Ammon's horn (tissue), 1 donor: ENCODE results near the gene CASK.
"Not testable (repeated sequence)": the region's sequence is repeated elsewhere in the genome, so short reads cannot be mapped to it uniquely, and the experiment has no call there.

ENCODE experiments used
- DNase-seq: peaks from one replicate; pipeline ENCODE4 v3.0.0-alpha.2; 2016; ENCODE audit warnings: low spot score

Gene CASK

GRCh38 chrX:41515376-41515775 is 408.0 kb downstream of the CASK start:
- DNase-seq, result no peak

- no peak for DNase-seq
Observed at GRCh38 chrX:41514179-41514578, 409.2 kb downstream of the CASK start.

- not testable (repeated sequence) for DNase-seq
Observed at GRCh38 chrX:41512853-41513252, 410.5 kb downstream of the CASK start.

- no peak for DNase-seq
Observed at GRCh38 chrX:41512394-41512793, 411.0 kb downstream of the CASK start.

- DNase-seq, result no peak
Observed at GRCh38 chrX:41507919-41508318, 415.4 kb downstream of the CASK start.

- DNase-seq, result no peak
Observed at GRCh38 chrX:41502004-41502403, 421.4 kb downstream of the CASK start.

- no peak for DNase-seq
Observed at GRCh38 chrX:41499984-41500383, 423.4 kb downstream of the CASK start.

- DNase-seq, result no peak
Observed at GRCh38 chrX:41499195-41499594, 424.2 kb downstream of the CASK start.

- DNase-seq, result no peak
Observed at GRCh38 chrX:41491267-41492004, 431.9 kb downstream of the CASK start.

GRCh38 chrX:41490446-41490845 is 432.9 kb downstream of the CASK start:
- DNase-seq, result no peak

- no peak for DNase-seq
Observed at GRCh38 chrX:41482154-41482850, 441.1 kb downstream of the CASK start.

GRCh38 chrX:41481264-41482109 is 441.9 kb downstream of the CASK start:
- no peak for DNase-seq

GRCh38 chrX:41480508-41481260 is 442.7 kb downstream of the CASK start:
- no peak for DNase-seq

GRCh38 chrX:41478381-41478911 is 444.9 kb downstream of the CASK start:
- DNase-seq, result peak; percentile 63

- peak; percentile 16 for DNase-seq
Observed at GRCh38 chrX:41475591-41476241, 447.6 kb downstream of the CASK start.

GRCh38 chrX:41475191-41475590 is 448.2 kb downstream of the CASK start:
- DNase-seq, result peak; percentile 7

GRCh38 chrX:41474726-41475100 is 448.6 kb downstream of the CASK start:
- no peak for DNase-seq

GRCh38 chrX:41473936-41474725 is 449.2 kb downstream of the CASK start:
- no peak for DNase-seq

GRCh38 chrX:41472231-41472815 is 451.0 kb downstream of the CASK start:
- no peak for DNase-seq

- DNase-seq, result no peak
Observed at GRCh38 chrX:41471786-41472185, 451.6 kb downstream of the CASK start.
